Peyer's patch (tissue), 4 donors: ENCODE data around the gene CHI3L2. TPM values are rescaled to one million over a fixed set of nuclear protein-coding genes. Genes with fewer than 3 reads are reported as not detected.

Source experiments
- DNase-seq, 3 donors: peaks; one replicate each; pipeline ENCODE4 v3.0.0-alpha.2; 2017 to 2019
- H3K27ac ChIP-seq, 4 donors: fragments of 200-600 bp; sonication (generic); one replicate each; pipeline ENCODE4 v1.5.1; 2016 to 2019
- H3K27me3 ChIP-seq, 2 donors: fragments of 200-600 bp; sonication (generic); one replicate each; pipeline ENCODE4 v1.5.1; 2019
- H3K36me3 ChIP-seq, 3 donors: fragments of 200-600 bp; sonication (generic); one replicate each; pipeline ENCODE4 v1.5.1; 2016 to 2019
- H3K4me1 ChIP-seq, 4 donors: fragments of 200-600 bp; sonication (generic); one replicate each; pipeline ENCODE4 v1.5.1; 2016 to 2019
- H3K4me3 ChIP-seq, 4 donors: fragments of 200-600 bp; sonication (generic); 1 replicate in 3 of 4; 2 replicates in 1 of 4; pipeline ENCODE4 v1.5.1; 2016 to 2019; ENCODE audit warnings: mild to moderate bottlenecking in 1 of 4
- H3K9me3 ChIP-seq, 4 donors: fragments of 200-600 bp; sonication (generic); one replicate each; pipeline ENCODE4 v1.5.1; 2016 to 2019; ENCODE audit warnings: mild to moderate bottlenecking in 1 of 4
- CTCF ChIP-seq, 6 experiments: fragments of 450-650 bp in 4 of 6; fragments of 200-600 bp in 2 of 6; sonication (generic) in 1 of 6; IDR thresholded peaks; one replicate each; pipeline ENCODE4 v1.5.1; 2017 to 2019; ENCODE audit warnings: antibody characterized with exemption in 6 of 6, mild to moderate bottlenecking in 3 of 6, moderate library complexity in 1 of 6
- POLR2A ChIP-seq, 2 donors: fragments of 450-650 bp; IDR thresholded peaks; one replicate each; pipeline ENCODE4 v1.5.1; 2017; ENCODE audit warnings: antibody characterized with exemption in 2 of 2, mild to moderate bottlenecking in 2 of 2, moderate library complexity in 2 of 2
- total RNA-seq, 4 donors: library from RNA; depleted of rRNA; stranded (reverse); fragments of >200 nt; gene quantifications; one replicate each; pipeline ENCODE4 v1.1.0, GENCODE V29; 2016

Gene CHI3L2
- total RNA-seq, 4 donors from 2014 or later = 0.67 to 14.0 (median 3.3) TPM; not detected in 1

- DNase-seq = peak; percentile 64 to 84 (median 82)
- peak within 1 kb of the TSS; percentile 33 to 81 (median 43) for H3K4me3 ChIP-seq
- H3K4me1 ChIP-seq = peaks cover 0 to 47% (median 20%) of the 10 kb centered on the region in 4 donors
- peaks cover 0 to 26% (median 0%) of the 10 kb centered on the region in 3 donors for H3K36me3 ChIP-seq
- TF ChIP-seq POLR2A (IDR thresholded peaks at IDR 0.05) (peak in 1 of 2 donors; percentile 21), CTCF (IDR thresholded peaks at IDR 0.05) (no peak)
- H3K27me3 ChIP-seq = no peaks in the 10 kb centered on the region
- no peaks in the 10 kb centered on the region for H3K9me3 ChIP-seq
- peak within 1 kb of the TSS; percentile 93 to 100 (median 98) for H3K27ac ChIP-seq
These were observed 27.4 kb upstream of the CHI3L2 start, which contains the start of gene DENND2D for GRCh38 chr1:111199881-111200801. TSS of gene DENND2D (minus strand) at chr1:111200646. CDS start at chr1:111200459, 187 bp downstream.

- peak overlapping the region; percentile 33 to 81 (median 43) for H3K4me3 ChIP-seq
- no peak for TF ChIP-seq POLR2A (IDR thresholded peaks at IDR 0.05)
- no peak for TF ChIP-seq CTCF (IDR thresholded peaks at IDR 0.05)
- no peak for DNase-seq
- H3K9me3 ChIP-seq = no peaks in the 10 kb centered on the region
- H3K4me1 ChIP-seq = peaks cover 0 to 46% (median 18%) of the 10 kb centered on the region in 4 donors
- no peaks in the 10 kb centered on the region for H3K27me3 ChIP-seq
- H3K27ac ChIP-seq = peak overlapping the region; percentile 93 to 100 (median 98)
- peaks cover 0 to 21% (median 0%) of the 10 kb centered on the region in 3 donors for H3K36me3 ChIP-seq
These were observed 26.7 kb upstream of the CHI3L2 start for GRCh38 chr1:111200802-111201161.

GRCh38 chr1:111201275-111202090 is 26.0 kb upstream of the CHI3L2 start:
- Histone ChIP-seq H3K4me1 (peaks cover 0 to 40% (median 16%) of the 10 kb centered on the region in 4 donors), H3K27me3 (no peaks in the 10 kb centered on the region), H3K4me3 (peak overlapping the region in 3 of 4 donors; percentile 39 to 81 (median 47)), H3K27ac (peak overlapping the region; percentile 93 to 100 (median 98)), H3K9me3 (no peaks in the 10 kb centered on the region), H3K36me3 (peaks cover 0 to 20% (median 0%) of the 10 kb centered on the region in 3 donors)
- TF ChIP-seq POLR2A (IDR thresholded peaks at IDR 0.05) (no peak), CTCF (IDR thresholded peaks at IDR 0.05) (no peak)
- no peak for DNase-seq

GRCh38 chr1:111202366-111202706 is 25.2 kb upstream of the CHI3L2 start:
- Histone ChIP-seq H3K4me3 (peak overlapping the region in 3 of 4 donors; percentile 71 to 91 (median 81)), H3K27me3 (no peaks in the 10 kb centered on the region), H3K36me3 (peaks cover 0 to 14% (median 0%) of the 10 kb centered on the region in 3 donors), H3K4me1 (peaks cover 0 to 40% (median 16%) of the 10 kb centered on the region in 4 donors), H3K27ac (peak overlapping the region; percentile 93 to 100 (median 98)), H3K9me3 (no peaks in the 10 kb centered on the region)
- no peak for DNase-seq
- TF ChIP-seq CTCF (IDR thresholded peaks at IDR 0.05) = no peak
- no peak for TF ChIP-seq POLR2A (IDR thresholded peaks at IDR 0.05)
